DND-41 (cell line): ENCODE data around the gene TAF8.

Experiments
- ATAC-seq: fragments of 200-7000 bp; cut with Tn5 transposase; 3 replicates; pipeline ENCODE4 v1.9.1; 2021; ENCODE audit warnings: low read depth; ENCODE audit not compliant: insufficient read depth
- DNase-seq: peaks from one replicate; pipeline ENCODE4 v3.0.0-alpha.2; 2020
- H2AFZ ChIP-seq: 2 replicates; pipeline ENCODE4 v1.6.0; 2012; ENCODE audit warnings: low read depth, low read length
- H3K27ac ChIP-seq: 2 replicates; pipeline ENCODE4 v1.5.1; 2012; ENCODE audit warnings: low read length, inconsistent platforms
- H3K27me3 ChIP-seq: fragments of 200-600 bp; sonication (generic); 2 replicates; pipeline ENCODE4 v1.6.0; 2012; ENCODE audit warnings: low read length, mild to moderate bottlenecking, inconsistent platforms; ENCODE audit not compliant: insufficient read depth, poor library complexity
- H3K36me3 ChIP-seq: 2 replicates; pipeline ENCODE4 v1.5.1; 2012; ENCODE audit warnings: low read length, inconsistent platforms; ENCODE audit not compliant: insufficient read depth
- H3K4me1 ChIP-seq: 2 replicates; pipeline ENCODE4 v1.5.1; 2012; ENCODE audit warnings: mild to moderate bottlenecking, low read length; ENCODE audit not compliant: insufficient read depth
- H3K4me2 ChIP-seq: 2 replicates; pipeline ENCODE4 v1.6.0; 2012; ENCODE audit warnings: mild to moderate bottlenecking, moderate library complexity, low read length, inconsistent platforms; ENCODE audit not compliant: insufficient read depth
- H3K4me3 ChIP-seq, 2 experiments: fragments of 200-600 bp in 1 of 2; shearing (Covaris generic) in 1 of 2; 2 replicates each; pipeline ENCODE4 v1.5.1; 2012 to 2016; ENCODE audit warnings: inconsistent platforms in 2 of 2, low read length in 2 of 2, mild to moderate bottlenecking in 2 of 2, low read depth in 1 of 2, moderate library complexity in 1 of 2
- H3K79me2 ChIP-seq: 2 replicates; pipeline ENCODE4 v1.6.0; 2012; ENCODE audit warnings: low read length, inconsistent platforms; ENCODE audit not compliant: insufficient read depth
- H3K9ac ChIP-seq: 2 replicates; pipeline ENCODE4 v1.6.0; 2012; ENCODE audit warnings: low read depth, mild to moderate bottlenecking, inconsistent platforms, low read length, moderate library complexity
- H3K9me3 ChIP-seq: 2 replicates; pipeline ENCODE4 v1.5.1; 2012; ENCODE audit warnings: low read length, moderate library complexity, mild to moderate bottlenecking, inconsistent platforms; ENCODE audit not compliant: insufficient read depth, severe bottlenecking
- H4K20me1 ChIP-seq: 2 replicates; pipeline ENCODE4 v1.6.0; 2012; ENCODE audit warnings: low read length; ENCODE audit not compliant: insufficient read depth
- CTCF ChIP-seq: IDR thresholded peaks from 2 replicates; pipeline ENCODE4 v1.5.1; 2012; ENCODE audit warnings: borderline replicate concordance, low read length, moderate library complexity, mild to moderate bottlenecking; ENCODE audit not compliant: poor library complexity, severe bottlenecking; ENCODE audit errors: extremely low read depth
- EZH2 ChIP-seq: IDR thresholded peaks from 3 replicates; pipeline ENCODE4 v1.6.1; 2012; ENCODE audit warnings: borderline replicate concordance, low read depth, mild to moderate bottlenecking, moderate library complexity, low read length, inconsistent platforms; ENCODE audit not compliant: severe bottlenecking

Gene TAF8

GRCh38 chr6:42104095-42104803, 53.9 kb downstream of the TAF8 start:
- no peaks in the 10 kb centered on the region for H3K79me2 ChIP-seq
- peak overlapping the region; percentile 54 for H3K9ac ChIP-seq
- DNase-seq (peak; percentile 60), ATAC-seq (peak; percentile 80)
- H4K20me1 ChIP-seq: no peaks in the 10 kb centered on the region; the same call in 1 of the 2 replicates
- H3K9me3 ChIP-seq: no peaks in the 10 kb centered on the region
- no peak overlapping the region for H3K27ac ChIP-seq
- H2AFZ ChIP-seq: peak overlapping the region; percentile 76
- H3K4me1 ChIP-seq: peaks cover 12% of the 10 kb centered on the region
- H3K4me2 ChIP-seq: peak overlapping the region; percentile 59
- H3K4me3 ChIP-seq: peak overlapping the region in 1 of 2 experiments; percentile 49; a peak in 2 of 4 replicates
- no peaks in the 10 kb centered on the region for H3K36me3 ChIP-seq
- TF ChIP-seq EZH2 (peak; percentile 58), CTCF (peak; percentile 74)
- no peaks in the 10 kb centered on the region for H3K27me3 ChIP-seq

GRCh38 chr6:42104804-42105125, 54.4 kb downstream of the TAF8 start:
- Histone ChIP-seq H3K9ac (peak overlapping the region; percentile 54; the same call in 1 of the 2 replicates), H2AFZ (peak overlapping the region; percentile 76), H3K4me2 (peak overlapping the region; percentile 59), H3K4me1 (peaks cover 12% of the 10 kb centered on the region), H3K4me3 (no peak overlapping the region; a peak in 1 of 4 replicates), H3K79me2 (no peaks in the 10 kb centered on the region), H3K27me3 (no peaks in the 10 kb centered on the region), H3K9me3 (no peaks in the 10 kb centered on the region), H3K36me3 (no peaks in the 10 kb centered on the region), H4K20me1 (no peaks in the 10 kb centered on the region; the same call in 1 of the 2 replicates), H3K27ac (no peak overlapping the region)
- ATAC-seq (peak; percentile 25; the same call in 1 of the 3 replicates), DNase-seq (no peak)
- TF ChIP-seq CTCF (no peak), EZH2 (no peak)

- Histone ChIP-seq H3K4me3 (no peak overlapping the region), H3K27ac (no peak overlapping the region)
Observed at GRCh38 chr6:42105156-42105648, 54.9 kb downstream of the TAF8 start.

More at GRCh38 chr6:42105156-42105648, 54.9 kb downstream of the TAF8 start:
- Histone ChIP-seq H3K36me3 (no peaks in the 10 kb centered on the region), H3K9ac (no peak overlapping the region), H3K4me2 (no peak overlapping the region), H4K20me1 (no peaks in the 10 kb centered on the region; the same call in 1 of the 2 replicates), H2AFZ (no peak overlapping the region), H3K9me3 (no peaks in the 10 kb centered on the region), H3K27me3 (no peaks in the 10 kb centered on the region), H3K4me1 (peaks cover 12% of the 10 kb centered on the region), H3K79me2 (no peaks in the 10 kb centered on the region)
- DNase-seq (no peak), ATAC-seq (no peak)
- TF ChIP-seq CTCF: peak; percentile 5
- no peak for TF ChIP-seq EZH2
